ENCODE results near the gene SVIL. TPM values are rescaled to one million over a fixed set of nuclear protein-coding genes. Genes with fewer than 3 reads are reported as not detected.

Gene SVIL
- total and polyA plus RNA-seq, 2 of the 13 experiments (the other 11 are each of a cell fraction or from before 2014, with no cell fraction given) = 3.9 to 12.1 TPM

DNA sequence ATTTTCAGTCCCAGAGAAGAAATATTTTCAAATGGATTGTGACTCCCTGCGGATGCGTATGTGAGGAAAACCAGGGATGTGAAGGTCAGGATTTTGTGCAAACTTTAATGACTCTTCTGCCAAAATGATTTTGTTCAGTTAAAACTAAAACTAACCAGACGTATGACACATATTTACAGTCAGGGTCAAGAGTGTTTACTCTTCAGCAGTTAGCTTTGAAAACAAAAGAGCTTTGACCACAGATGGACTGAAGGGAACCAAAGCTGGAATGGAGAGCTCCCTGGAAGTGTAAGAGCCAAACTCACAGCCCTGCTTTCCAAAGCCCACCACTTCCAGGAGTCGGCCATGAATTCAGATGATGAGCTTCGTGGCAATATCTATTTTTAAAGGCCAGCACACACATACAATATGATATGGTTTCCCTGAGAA is 15.5 kb downstream of the SVIL start (continued):
- TF ChIP-seq JUNB (CRISPR knock-in tag; IDR thresholded peaks at IDR 0.05; ENCODE audit: borderline replicate concordance) (no peak), SNAPC2 (CRISPR knock-in tag; IDR thresholded peaks at IDR 0.05) (no peak), ZNF607 (CRISPR knock-in tag; IDR thresholded peaks at IDR 0.05; ENCODE audit: borderline replicate concordance) (no peak), IRX3 (CRISPR knock-in tag; IDR thresholded peaks at IDR 0.05; ENCODE audit: borderline replicate concordance, low read depth) (no peak), REPIN1 (CRISPR knock-in tag; IDR thresholded peaks at IDR 0.05; ENCODE audit: borderline replicate concordance, low read depth) (no peak), MTF1 (CRISPR knock-in tag; IDR thresholded peaks at IDR 0.05) (no peak), ZNF451 (CRISPR knock-in tag; IDR thresholded peaks at IDR 0.05) (no peak), SMARCE1 (IDR thresholded peaks at IDR 0.05; ENCODE audit: borderline replicate concordance) (no peak), KMT2B (CRISPR knock-in tag; IDR thresholded peaks at IDR 0.05) (no peak), HMG20A (CRISPR knock-in tag; IDR thresholded peaks at IDR 0.05; ENCODE audit: borderline replicate concordance) (peak; percentile 49; the same call in 1 of the 2 replicates), ZNF709 (CRISPR knock-in tag; IDR thresholded peaks at IDR 0.05) (no peak), DNMT3B (CRISPR knock-in tag; conservative IDR thresholded peaks at IDR 0.05) (0 out of 2 replicates have a peak, but pooled peaks have one; percentile 28), RFX1 (IDR thresholded peaks at IDR 0.05) (no peak), SMC3 (IDR thresholded peaks at IDR 0.05; ENCODE audit: low read length) (no peak), PAF1 (CRISPR knock-in tag; IDR thresholded peaks at IDR 0.05) (no peak), RARA (CRISPR knock-in tag; IDR thresholded peaks at IDR 0.05) (peak; percentile 66), RBM22 (optimal IDR thresholded peaks at IDR 0.05; ENCODE audit: low read length) (no peak), SAFB2 (CRISPR knock-in tag; IDR thresholded peaks at IDR 0.05; ENCODE audit: borderline replicate concordance, low read depth) (no peak), ZNF124 (CRISPR knock-in tag; IDR thresholded peaks at IDR 0.05) (no peak), ZNF331 (CRISPR knock-in tag; IDR thresholded peaks at IDR 0.05) (no peak), ATM (IDR thresholded peaks at IDR 0.05; ENCODE audit: borderline replicate concordance) (no peak), MEF2D (CRISPR knock-in tag; IDR thresholded peaks at IDR 0.05) (no peak), RORA (CRISPR knock-in tag; IDR thresholded peaks at IDR 0.05) (no peak), NAIF1 (CRISPR knock-in tag; IDR thresholded peaks at IDR 0.05; ENCODE audit: borderline replicate concordance) (no peak)
- TF ChIP-seq, protein P1, sequence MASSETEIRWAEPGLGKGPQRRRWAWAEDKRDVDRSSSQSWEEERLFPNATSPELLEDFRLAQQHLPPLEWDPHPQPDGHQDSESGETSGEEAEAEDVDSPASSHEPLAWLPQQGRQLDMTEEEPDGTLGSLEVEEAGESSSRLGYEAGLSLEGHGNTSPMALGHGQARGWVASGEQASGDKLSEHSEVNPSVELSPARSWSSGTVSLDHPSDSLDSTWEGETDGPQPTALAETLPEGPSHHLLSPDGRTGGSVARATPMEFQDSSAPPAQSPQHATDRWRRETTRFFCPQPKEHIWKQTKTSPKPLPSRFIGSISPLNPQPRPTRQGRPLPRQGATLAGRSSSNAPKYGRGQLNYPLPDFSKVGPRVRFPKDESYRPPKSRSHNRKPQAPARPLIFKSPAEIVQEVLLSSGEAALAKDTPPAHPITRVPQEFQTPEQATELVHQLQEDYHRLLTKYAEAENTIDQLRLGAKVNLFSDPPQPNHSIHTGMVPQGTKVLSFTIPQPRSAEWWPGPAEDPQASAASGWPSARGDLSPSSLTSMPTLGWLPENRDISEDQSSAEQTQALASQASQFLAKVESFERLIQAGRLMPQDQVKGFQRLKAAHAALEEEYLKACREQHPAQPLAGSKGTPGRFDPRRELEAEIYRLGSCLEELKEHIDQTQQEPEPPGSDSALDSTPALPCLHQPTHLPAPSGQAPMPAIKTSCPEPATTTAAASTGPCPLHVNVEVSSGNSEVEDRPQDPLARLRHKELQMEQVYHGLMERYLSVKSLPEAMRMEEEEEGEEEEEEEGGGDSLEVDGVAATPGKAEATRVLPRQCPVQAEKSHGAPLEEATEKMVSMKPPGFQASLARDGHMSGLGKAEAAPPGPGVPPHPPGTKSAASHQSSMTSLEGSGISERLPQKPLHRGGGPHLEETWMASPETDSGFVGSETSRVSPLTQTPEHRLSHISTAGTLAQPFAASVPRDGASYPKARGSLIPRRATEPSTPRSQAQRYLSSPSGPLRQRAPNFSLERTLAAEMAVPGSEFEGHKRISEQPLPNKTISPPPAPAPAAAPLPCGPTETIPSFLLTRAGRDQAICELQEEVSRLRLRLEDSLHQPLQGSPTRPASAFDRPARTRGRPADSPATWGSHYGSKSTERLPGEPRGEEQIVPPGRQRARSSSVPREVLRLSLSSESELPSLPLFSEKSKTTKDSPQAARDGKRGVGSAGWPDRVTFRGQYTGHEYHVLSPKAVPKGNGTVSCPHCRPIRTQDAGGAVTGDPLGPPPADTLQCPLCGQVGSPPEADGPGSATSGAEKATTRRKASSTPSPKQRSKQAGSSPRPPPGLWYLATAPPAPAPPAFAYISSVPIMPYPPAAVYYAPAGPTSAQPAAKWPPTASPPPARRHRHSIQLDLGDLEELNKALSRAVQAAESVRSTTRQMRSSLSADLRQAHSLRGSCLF (CRISPR knock-in tag; IDR thresholded peaks at IDR 0.05; ENCODE audit: borderline replicate concordance) = no peak
- TF ChIP-seq, protein P2, sequence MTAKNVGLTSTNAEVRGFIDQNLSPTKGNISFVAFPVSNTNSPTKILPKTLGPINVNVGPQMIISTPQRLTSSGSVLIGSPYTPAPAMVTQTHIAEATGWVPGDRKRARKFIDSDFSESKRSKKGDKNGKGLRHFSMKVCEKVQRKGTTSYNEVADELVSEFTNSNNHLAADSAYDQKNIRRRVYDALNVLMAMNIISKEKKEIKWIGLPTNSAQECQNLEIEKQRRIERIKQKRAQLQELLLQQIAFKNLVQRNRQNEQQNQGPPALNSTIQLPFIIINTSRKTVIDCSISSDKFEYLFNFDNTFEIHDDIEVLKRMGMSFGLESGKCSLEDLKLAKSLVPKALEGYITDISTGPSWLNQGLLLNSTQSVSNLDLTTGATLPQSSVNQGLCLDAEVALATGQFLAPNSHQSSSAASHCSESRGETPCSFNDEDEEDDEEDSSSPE (CRISPR knock-in tag; IDR thresholded peaks at IDR 0.05) = no peak
- TF ChIP-seq, protein P3, sequence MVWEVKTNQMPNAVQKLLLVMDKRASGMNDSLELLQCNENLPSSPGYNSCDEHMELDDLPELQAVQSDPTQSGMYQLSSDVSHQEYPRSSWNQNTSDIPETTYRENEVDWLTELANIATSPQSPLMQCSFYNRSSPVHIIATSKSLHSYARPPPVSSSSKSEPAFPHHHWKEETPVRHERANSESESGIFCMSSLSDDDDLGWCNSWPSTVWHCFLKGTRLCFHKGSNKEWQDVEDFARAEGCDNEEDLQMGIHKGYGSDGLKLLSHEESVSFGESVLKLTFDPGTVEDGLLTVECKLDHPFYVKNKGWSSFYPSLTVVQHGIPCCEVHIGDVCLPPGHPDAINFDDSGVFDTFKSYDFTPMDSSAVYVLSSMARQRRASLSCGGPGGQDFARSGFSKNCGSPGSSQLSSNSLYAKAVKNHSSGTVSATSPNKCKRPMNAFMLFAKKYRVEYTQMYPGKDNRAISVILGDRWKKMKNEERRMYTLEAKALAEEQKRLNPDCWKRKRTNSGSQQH (CRISPR knock-in tag; IDR thresholded peaks at IDR 0.05; ENCODE audit: low read depth) = no peak
